NCI-H524 treated with DMSO at 0.1 percent for 48 hours (cell line): Measurements from ENCODE around the gene CIC.
"Not testable (repeated sequence)": the region's sequence is repeated elsewhere in the genome, so short reads cannot be mapped to it uniquely, and the experiment has no call there.

Source experiments
- DNase-seq: peaks from one replicate; lab custom pipeline; 2025; lab: John Stamatoyannopoulos, UW

CIC gene

DNA sequence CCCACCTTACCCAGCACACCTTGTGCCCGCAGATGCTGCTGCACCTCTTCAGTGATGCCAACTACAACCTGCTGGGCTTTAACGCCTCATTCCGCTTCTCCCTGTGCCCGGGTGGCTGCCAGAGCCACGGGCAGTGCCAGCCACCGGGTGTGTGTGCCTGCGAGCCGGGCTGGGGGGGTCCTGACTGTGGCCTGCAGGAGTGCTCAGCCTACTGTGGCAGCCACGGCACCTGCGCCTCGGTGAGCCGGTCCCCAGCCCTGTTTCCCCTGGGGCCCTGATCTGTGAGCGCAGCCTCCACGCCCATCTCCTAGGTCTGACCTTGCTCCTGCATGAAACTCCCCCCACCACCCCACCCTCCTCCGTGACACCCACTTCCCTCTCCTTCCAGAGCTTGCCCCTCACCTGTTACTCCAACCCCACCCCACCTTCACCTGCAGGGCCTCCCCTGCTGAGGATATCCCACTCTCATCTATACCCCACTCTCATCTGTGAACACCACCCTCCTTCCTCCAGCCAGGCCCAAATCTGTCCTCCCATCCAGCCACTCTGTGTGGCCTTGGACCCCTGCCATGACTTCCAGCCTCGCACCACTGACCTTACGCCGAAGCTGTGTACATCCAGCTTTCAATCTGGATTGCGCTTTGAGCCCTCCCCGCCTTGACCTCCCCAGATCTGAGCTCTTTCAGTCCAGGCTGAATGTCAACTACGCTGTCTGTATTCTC, 65.1 kb downstream of the CIC start:
- DNase-seq = no peak

DNA sequence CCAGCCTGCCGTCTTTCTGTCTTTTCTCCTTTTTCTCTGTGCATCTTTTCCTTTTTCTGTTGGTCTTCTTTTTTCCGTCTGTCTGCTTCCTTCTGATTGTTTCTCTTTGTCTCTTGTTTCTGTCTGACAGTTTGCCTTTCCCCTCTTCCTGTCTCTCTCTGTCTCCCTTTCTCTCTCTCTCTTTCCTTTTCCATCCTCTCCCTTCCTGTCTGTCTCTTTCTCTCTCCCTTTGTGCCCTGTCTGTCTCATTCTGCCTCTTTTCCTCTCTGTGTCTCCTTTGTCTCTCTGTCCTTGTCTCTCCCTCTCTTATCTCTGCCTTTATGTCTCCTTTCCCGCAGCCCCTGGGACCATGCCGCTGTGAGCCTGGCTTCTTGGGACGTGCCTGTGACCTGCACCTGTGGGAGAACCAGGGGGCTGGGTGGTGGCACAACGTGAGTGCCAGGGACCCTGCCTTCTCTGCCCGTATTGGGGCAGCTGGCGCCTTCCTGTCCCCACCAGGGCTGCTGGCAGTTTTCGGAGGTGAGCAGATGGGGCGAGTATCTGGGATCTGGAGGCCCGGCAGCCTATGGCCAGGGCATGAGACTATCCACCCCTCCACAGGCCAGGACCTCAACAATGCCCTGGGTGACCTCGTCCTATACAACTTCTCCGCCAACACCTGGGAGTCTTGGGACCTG, 65.8 kb downstream of the CIC start:
- DNase-seq = no peak

DNA sequence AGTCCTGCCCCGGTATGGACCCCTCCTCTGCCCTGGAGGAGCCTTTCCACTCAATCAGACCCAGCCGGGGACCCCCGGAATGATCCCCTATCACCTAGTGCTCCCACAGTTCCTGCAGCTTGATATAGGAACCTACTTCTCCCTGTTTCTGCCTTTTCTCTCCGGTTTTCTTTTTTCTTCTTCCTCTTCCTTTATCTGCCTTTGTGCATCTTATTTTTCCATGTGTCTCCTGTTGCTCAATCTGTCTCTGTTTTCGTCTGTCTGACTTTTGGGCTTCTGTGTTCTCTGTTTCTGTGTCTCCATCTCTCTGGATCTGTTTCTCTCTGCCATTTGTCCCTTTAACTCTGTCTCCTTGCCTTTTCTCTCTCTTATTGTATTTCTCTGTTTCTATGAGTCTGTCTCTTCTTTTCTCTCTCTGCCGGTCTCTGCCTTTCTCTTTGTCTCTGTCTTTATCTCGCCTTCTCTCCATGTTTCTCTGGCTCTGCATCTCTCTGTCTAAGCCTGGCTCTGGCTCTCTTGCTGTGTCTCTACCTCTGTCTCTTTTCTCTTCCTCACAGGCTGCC, 66.4 kb downstream of the CIC start:
- DNase-seq = no peak

DNA sequence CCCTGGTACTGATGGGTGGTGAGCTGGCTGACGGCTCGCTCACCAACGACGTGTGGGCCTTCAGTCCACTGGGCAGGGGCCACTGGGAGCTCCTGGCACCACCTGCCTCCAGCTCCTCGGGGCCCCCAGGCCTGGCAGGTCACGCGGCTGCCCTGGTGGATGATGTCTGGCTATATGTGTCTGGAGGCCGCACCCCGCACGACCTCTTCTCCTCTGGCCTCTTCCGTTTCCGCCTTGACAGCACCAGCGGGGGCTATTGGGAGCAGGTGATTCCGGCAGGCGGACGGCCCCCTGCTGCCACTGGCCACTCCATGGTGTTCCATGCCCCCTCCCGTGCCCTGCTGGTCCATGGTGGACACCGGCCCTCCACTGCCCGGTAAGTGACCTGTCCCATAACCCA, 66.9 kb downstream of the CIC start:
- DNase-seq = no peak

DNA sequence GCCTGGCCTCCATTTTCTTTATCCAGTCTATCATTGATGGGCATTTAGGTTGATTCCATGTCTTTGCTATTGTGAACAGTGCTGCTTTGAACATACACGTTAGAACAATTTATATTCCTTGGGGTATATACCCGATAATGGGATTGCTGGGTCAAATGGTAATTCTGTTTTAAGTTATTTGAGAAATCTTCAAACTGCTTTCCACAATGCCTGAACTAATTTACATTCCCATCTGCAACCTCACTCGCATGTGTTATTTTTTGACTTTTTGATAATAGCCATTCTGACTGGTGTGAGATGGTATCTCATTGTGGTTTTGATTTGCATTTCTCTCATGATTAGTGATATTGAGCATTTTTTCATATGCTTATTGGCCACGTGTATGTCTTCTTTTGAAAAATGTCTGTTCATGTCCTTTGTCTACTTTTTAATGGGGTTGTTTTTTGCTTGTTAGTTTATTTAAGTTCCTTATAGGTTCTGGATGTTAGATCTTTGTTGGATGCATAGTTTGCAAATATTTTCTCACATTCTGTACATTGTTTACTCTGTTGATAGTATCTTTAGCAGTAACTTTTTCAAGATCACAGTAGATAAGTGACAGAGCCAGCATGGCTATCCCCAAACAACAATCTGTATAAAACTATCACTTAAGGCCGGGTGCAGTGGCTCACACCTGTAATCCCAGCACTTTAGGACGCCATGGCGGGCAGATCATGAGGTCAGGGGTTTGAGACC, 70.2 kb downstream of the CIC start:
- not testable (repeated sequence) for DNase-seq

DNA sequence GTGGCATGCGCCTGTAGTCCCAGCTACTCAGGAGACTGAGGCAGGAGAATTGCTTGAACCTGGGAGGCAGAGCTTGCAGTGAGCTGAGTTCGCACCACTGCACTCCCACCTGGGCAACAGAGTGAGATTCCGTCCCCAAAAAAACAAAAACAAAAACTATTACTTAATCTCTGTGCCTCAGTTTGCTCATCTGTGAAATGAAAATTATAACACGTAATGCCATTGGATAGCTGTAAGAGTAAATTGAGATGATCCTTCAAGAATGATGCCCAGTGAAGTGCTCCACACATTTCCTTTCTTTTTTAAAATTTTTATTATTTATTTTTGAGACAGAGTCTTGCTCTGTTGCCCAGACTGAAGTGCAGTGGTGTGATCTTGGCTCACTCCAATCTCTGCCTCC, 70.9 kb downstream of the CIC start:
- DNase-seq = not testable (repeated sequence)

DNA sequence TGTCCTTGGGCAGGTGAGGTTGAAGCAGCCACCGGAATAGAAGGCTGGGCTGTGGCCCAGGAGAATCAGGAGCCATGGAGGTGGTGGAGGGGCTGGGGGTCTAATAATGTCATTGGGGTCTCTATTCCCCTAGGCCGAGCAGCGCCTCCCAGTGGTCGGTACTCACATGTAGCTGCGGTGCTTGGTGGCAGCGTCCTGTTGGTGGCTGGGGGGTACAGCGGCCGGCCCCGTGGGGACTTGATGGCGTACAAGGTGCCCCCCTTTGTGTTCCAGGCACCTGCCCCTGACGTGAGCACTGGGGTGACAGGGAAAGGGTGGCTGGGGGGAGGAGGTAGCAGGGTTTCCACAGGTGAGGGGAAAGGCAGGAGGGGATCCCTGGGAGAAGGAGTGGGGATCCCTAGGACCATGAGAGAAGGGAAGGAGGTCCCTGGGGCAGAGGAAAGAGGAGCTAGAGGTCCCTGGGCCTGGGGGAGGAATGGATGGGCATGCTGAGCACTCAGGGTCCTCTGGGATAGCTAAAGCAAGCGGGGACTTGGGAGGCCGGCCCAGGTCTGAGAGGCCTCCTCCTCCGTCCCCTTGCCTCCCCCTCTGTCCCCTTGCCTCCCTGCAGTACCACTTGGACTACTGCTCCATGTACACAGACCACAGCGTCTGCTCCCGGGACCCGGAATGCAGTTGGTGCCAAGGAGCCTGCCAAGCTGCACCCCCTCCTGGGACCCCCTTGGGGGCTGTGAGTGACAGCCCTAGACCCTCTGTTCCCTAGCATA, 74.5 kb downstream of the CIC start:
- no peak for DNase-seq

DNA sequence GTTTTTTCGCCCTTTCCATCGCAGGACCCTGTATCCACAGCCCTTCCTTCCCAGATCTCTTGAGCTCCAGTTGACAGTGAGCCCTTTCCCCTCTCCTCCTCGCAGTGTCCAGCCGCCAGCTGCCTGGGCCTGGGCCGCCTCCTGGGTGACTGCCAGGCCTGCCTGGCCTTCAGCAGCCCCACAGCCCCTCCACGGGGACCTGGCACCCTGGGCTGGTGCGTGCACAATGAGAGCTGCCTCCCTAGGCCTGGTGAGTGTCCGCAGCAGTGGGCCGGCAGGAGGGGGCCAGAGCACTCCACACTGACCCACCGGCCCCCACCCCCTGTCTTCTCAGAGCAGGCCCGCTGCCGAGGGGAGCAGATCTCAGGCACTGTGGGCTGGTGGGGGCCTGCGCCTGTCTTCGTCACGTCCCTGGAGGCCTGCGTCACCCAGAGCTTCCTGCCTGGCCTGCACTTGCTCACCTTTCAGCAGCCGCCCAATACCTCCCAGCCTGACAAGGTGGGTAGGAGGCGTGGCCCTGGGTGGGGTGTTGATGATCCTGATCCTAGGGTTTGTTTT, 75.4 kb downstream of the CIC start:
- DNase-seq = no peak
